Liver (tissue), 9 donors: Measurements from ENCODE around the gene PSMG3. TPM values are rescaled to one million over a fixed set of nuclear protein-coding genes. Genes with fewer than 3 reads are reported as not detected.

ENCODE experiments used
- DNase-seq: peaks from one replicate; pipeline ENCODE4 v3.0.0-alpha.2; 2017; ENCODE audit warnings: low spot score
- H3K27ac ChIP-seq, 2 donors: one replicate each; pipeline ENCODE4 v1.7.0; 2013; ENCODE audit warnings: inconsistent platforms in 2 of 2, low read length in 2 of 2, control low read depth in 1 of 2, low read depth in 1 of 2, mild to moderate bottlenecking in 1 of 2
- H3K27me3 ChIP-seq, 4 donors: one replicate each; pipeline versions ENCODE4 v1.6.1 to v1.7.0; 2013; ENCODE audit warnings: low read length in 3 of 4, inconsistent platforms in 1 of 4, mild to moderate bottlenecking in 1 of 4, moderate library complexity in 1 of 4; ENCODE audit not compliant: control insufficient read depth in 4 of 4, insufficient read depth in 4 of 4
- H3K36me3 ChIP-seq, 4 donors: one replicate each; pipeline versions ENCODE4 v1.6.1 to v1.7.0; 2013; ENCODE audit warnings: low read length in 3 of 4, mild to moderate bottlenecking in 3 of 4, low read depth in 1 of 4, moderate library complexity in 1 of 4; ENCODE audit not compliant: control insufficient read depth in 4 of 4, insufficient read depth in 3 of 4
- H3K4me1 ChIP-seq, 4 donors: one replicate each; pipeline versions ENCODE4 v1.6.1 to v1.7.0; 2013; ENCODE audit warnings: low read length in 3 of 4, mild to moderate bottlenecking in 3 of 4, moderate library complexity in 1 of 4; ENCODE audit not compliant: control insufficient read depth in 4 of 4, insufficient read depth in 4 of 4
- H3K4me3 ChIP-seq, 3 donors: one replicate each; pipeline versions ENCODE4 v1.6.1 to v1.7.0; 2013; ENCODE audit warnings: low read length in 3 of 3, control low read depth in 1 of 3, low read depth in 1 of 3, mild to moderate bottlenecking in 1 of 3
- H3K9ac ChIP-seq, 2 donors: one replicate each; pipeline ENCODE4 v1.7.0; 2013; ENCODE audit warnings: low read length in 2 of 2, mild to moderate bottlenecking in 2 of 2, moderate library complexity in 2 of 2, control low read depth in 1 of 2, low read depth in 1 of 2
- H3K9me3 ChIP-seq, 4 donors: one replicate each; pipeline versions ENCODE4 v1.6.1 to v1.7.0; 2013; ENCODE audit warnings: low read length in 3 of 4; ENCODE audit not compliant: control insufficient read depth in 4 of 4
- ATF3 ChIP-seq: IDR thresholded peaks from 2 replicates; pipeline ENCODE4 v1.6.1; 2016; ENCODE audit warnings: antibody characterized with exemption
- CTCF ChIP-seq: fragments of 150-350 bp; IDR thresholded peaks from 2 replicates; pipeline ENCODE4 v1.5.1; 2017; ENCODE audit warnings: improper control_type of control experiment, low read depth, low read length; ENCODE audit not compliant: missing input control
- FOXA1 ChIP-seq: IDR thresholded peaks from 2 replicates; pipeline ENCODE4 v1.6.1; 2016; ENCODE audit warnings: antibody characterized with exemption
- FOXA2 ChIP-seq: IDR thresholded peaks from 2 replicates; pipeline ENCODE4 v1.6.1; 2016; ENCODE audit warnings: antibody characterized with exemption
- GABPA ChIP-seq, 2 donors: IDR thresholded peaks in 1 of 2; conservative IDR thresholded peaks in 1 of 2; 2 replicates each; pipeline ENCODE4 v1.6.1; 2016; ENCODE audit warnings: antibody characterized with exemption in 2 of 2, mild to moderate bottlenecking in 1 of 2, moderate library complexity in 1 of 2
- HNF4A ChIP-seq, 2 donors: conservative IDR thresholded peaks; 2 replicates each; pipeline ENCODE4 v1.6.1; 2016; ENCODE audit warnings: antibody characterized with exemption in 2 of 2, mild to moderate bottlenecking in 2 of 2
- HNF4G ChIP-seq: IDR thresholded peaks from 2 replicates; pipeline ENCODE4 v1.6.1; 2016; ENCODE audit warnings: antibody characterized with exemption
- JUND ChIP-seq, 2 donors: IDR thresholded peaks; 2 replicates each; pipeline ENCODE4 v1.6.1; 2016; ENCODE audit warnings: antibody characterized with exemption in 2 of 2
- MAX ChIP-seq: IDR thresholded peaks from 2 replicates; pipeline ENCODE4 v1.6.1; 2016; ENCODE audit warnings: antibody characterized with exemption
- NR2F2 ChIP-seq: IDR thresholded peaks from 2 replicates; pipeline ENCODE4 v1.6.1; 2016; ENCODE audit warnings: antibody characterized with exemption
- RAD21 ChIP-seq, 2 donors: IDR thresholded peaks; 2 replicates each; pipeline ENCODE4 v1.6.1; 2016; ENCODE audit warnings: antibody characterized with exemption in 2 of 2, mild to moderate bottlenecking in 2 of 2
- REST ChIP-seq: IDR thresholded peaks from 2 replicates; pipeline ENCODE4 v1.6.1; 2016; ENCODE audit warnings: antibody characterized with exemption, mild to moderate bottlenecking
- RXRA ChIP-seq, 2 donors: IDR thresholded peaks; 2 replicates each; pipeline ENCODE4 v1.6.1; 2017 to 2018; ENCODE audit warnings: antibody characterized with exemption in 2 of 2, mild to moderate bottlenecking in 1 of 2
- SP1 ChIP-seq: IDR thresholded peaks from 2 replicates; pipeline ENCODE4 v1.6.1; 2018; ENCODE audit warnings: antibody characterized with exemption, mild to moderate bottlenecking
- TAF1 ChIP-seq: conservative IDR thresholded peaks from 2 replicates; pipeline ENCODE4 v1.6.1; 2016; ENCODE audit warnings: antibody characterized with exemption, mild to moderate bottlenecking
- YY1 ChIP-seq: IDR thresholded peaks from 2 replicates; pipeline ENCODE4 v1.6.1; 2016; ENCODE audit warnings: antibody characterized with exemption, mild to moderate bottlenecking
- ZBTB33 ChIP-seq: IDR thresholded peaks from 2 replicates; pipeline ENCODE4 v1.6.1; 2016; ENCODE audit warnings: antibody characterized with exemption
- WGBS: extraction: QIAGEN DNeasy Blood & Tissue Kit; methylation state at CpG from one replicate; pipeline ENCODE4 v1.1.7; 2013; 5-methylcytosine and 5-hydroxymethylcytosine counted together
- polyA plus RNA-seq, 2 donors: library from polyadenylated mRNA; stranded (reverse) in 1 of 2; unstranded in 1 of 2; fragments of 200-250 nt in 1 of 2; fragments of >200 nt in 1 of 2; fragmentation: Nextera tagmentation in 1 of 2; extraction: Ambion mirVana in 1 of 2; gene quantifications; one replicate each; pipeline versions ENCODE4 v1.2.1 to v1.2.3, GENCODE V29; 2013 to 2015
- total RNA-seq, 2 donors: library from RNA; depleted of rRNA; stranded (reverse); fragments of >200 nt; gene quantifications; one replicate each; pipeline ENCODE4 v1.2.3, GENCODE V29; 2014
- donor health status: healthy.
- donor health status: healthy.
- donor health status: healthy.
- donor health status: healthy.
- donor health status: healthy.

Gene PSMG3
- total and polyA plus RNA-seq, 4 donors: 10.1 to 22.4 (median 15.7) TPM

- TF ChIP-seq YY1: no peak
- no peak for TF ChIP-seq NR2F2
- TF ChIP-seq JUND (IDR thresholded peaks at IDR 0.05): no peak
- no peak for TF ChIP-seq SP1
- TF ChIP-seq RAD21 (IDR thresholded peaks at IDR 0.05): no peak
- TF ChIP-seq MAX: no peak
- TF ChIP-seq ZBTB33: no peak
- no peak for TF ChIP-seq HNF4G
- TF ChIP-seq ATF3: no peak
- no peak for TF ChIP-seq FOXA2
- TF ChIP-seq GABPA (IDR thresholded peaks at IDR 0.05 in 1 of 2, conservative IDR thresholded peaks at IDR 0.05 in 1 of 2): no peak
- TF ChIP-seq CTCF: no peak
- TF ChIP-seq RXRA (IDR thresholded peaks at IDR 0.05): no peak
- TF ChIP-seq REST: no peak
- TF ChIP-seq TAF1: no peak
- no peak for TF ChIP-seq FOXA1
- TF ChIP-seq HNF4A (conservative IDR thresholded peaks at IDR 0.05): no peak
- Histone ChIP-seq H3K36me3 (no peaks in the 10 kb centered on the region), H3K27me3 (no peaks in the 10 kb centered on the region), H3K9me3 (peaks cover 0 to 9% (median 1%) of the 10 kb centered on the region in 4 donors), H3K27ac (no peak overlapping the region), H3K9ac (no peak overlapping the region), H3K4me3 (no peak overlapping the region), H3K4me1 (peaks cover 0 to 7% (median 2%) of the 10 kb centered on the region in 4 donors)
- WGBS: 68% methylated on average over 42 of the region's 42 CpGs
- no peak for DNase-seq
Observed at GRCh38 chr7:1586827-1587705, 17.2 kb upstream of the PSMG3 start.
